Stomach (tissue), 4 donors: ENCODE results near the gene DDX27.

Source experiments
- POLR2A ChIP-seq, 4 donors: fragments of 450-650 bp; IDR thresholded peaks; one replicate each; pipeline ENCODE4 v1.6.1; 2016; ENCODE audit warnings: antibody characterized with exemption in 4 of 4, control low read depth in 2 of 4, mild to moderate bottlenecking in 1 of 4, moderate library complexity in 1 of 4
- POLR2AphosphoS5 ChIP-seq, 3 donors: sonication (generic); formaldehyde crosslinking; IDR thresholded peaks; one replicate each; pipeline ENCODE4 v1.6.1; 2016; ENCODE audit warnings: antibody characterized with exemption in 3 of 3
- TF ChIP-seq, protein P1 (sequence below), 7 experiments: fragments of 450-650 bp in 4 of 7; fragments of 200-600 bp in 3 of 7; sonication (generic) in 3 of 7; IDR thresholded peaks; one replicate each; pipeline ENCODE4 v1.5.1; 2016 to 2019; ENCODE audit warnings: antibody characterized with exemption in 7 of 7, control low read depth in 2 of 7, mild to moderate bottlenecking in 1 of 7

DNA sequence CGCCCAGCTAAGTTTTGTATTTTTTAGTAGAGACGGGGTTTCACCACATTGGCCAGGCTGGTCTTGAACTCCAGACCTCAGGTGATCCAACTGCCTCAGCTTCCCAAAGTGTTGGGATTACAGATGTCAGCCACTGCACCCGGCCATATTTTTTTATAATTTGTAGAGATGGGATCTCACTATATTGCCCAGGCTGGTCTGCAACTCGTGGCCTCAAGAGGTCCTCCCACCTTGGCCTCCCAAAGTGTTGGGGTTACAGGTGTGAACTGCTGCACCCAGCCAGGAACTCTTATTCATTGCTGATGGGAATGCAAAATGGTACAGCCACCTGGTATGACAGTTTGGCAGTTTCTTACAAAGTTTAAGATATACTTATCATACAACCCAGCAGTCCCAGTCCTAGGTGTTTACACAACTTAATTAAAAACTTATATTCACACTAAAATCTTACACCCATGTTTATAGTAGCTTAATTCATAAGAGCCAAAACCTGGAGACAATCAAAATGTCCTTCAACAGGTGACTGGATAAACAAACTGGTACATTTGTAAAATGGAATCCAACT is 19.4 kb upstream of the DDX27 start:
- TF ChIP-seq, protein P1, sequence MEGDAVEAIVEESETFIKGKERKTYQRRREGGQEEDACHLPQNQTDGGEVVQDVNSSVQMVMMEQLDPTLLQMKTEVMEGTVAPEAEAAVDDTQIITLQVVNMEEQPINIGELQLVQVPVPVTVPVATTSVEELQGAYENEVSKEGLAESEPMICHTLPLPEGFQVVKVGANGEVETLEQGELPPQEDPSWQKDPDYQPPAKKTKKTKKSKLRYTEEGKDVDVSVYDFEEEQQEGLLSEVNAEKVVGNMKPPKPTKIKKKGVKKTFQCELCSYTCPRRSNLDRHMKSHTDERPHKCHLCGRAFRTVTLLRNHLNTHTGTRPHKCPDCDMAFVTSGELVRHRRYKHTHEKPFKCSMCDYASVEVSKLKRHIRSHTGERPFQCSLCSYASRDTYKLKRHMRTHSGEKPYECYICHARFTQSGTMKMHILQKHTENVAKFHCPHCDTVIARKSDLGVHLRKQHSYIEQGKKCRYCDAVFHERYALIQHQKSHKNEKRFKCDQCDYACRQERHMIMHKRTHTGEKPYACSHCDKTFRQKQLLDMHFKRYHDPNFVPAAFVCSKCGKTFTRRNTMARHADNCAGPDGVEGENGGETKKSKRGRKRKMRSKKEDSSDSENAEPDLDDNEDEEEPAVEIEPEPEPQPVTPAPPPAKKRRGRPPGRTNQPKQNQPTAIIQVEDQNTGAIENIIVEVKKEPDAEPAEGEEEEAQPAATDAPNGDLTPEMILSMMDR (IDR thresholded peaks at IDR 0.05), result no peak
- TF ChIP-seq POLR2AphosphoS5 (IDR thresholded peaks at IDR 0.05) (no peak), POLR2A (IDR thresholded peaks at IDR 0.05) (no peak)
